Measurements from ENCODE around the gene STPG1.

Gene STPG1

GRCh38 chr1:24373044-24373443 is 40.5 kb downstream of the STPG1 start:
- no peak for DNase-seq (ENCODE audit: low read depth in 2 of 2, low spot score in 1 of 2)

GRCh38 chr1:24369801-24370200 is 43.8 kb downstream of the STPG1 start:
- DNase-seq (ENCODE audit: low read depth in 2 of 2, low spot score in 1 of 2) = no peak

GRCh38 chr1:24369199-24369598 is 44.4 kb downstream of the STPG1 start:
- no peak for DNase-seq (ENCODE audit: low read depth in 2 of 2, low spot score in 1 of 2)

GRCh38 chr1:24366707-24367106 is 46.9 kb downstream of the STPG1 start:
- no peak for DNase-seq (ENCODE audit: low read depth in 2 of 2, low spot score in 1 of 2)

- DNase-seq (ENCODE audit: low read depth in 2 of 2, low spot score in 1 of 2) = no peak
These were observed 48.5 kb downstream of the STPG1 start for GRCh38 chr1:24364975-24365678.

- DNase-seq (ENCODE audit: low read depth in 2 of 2, low spot score in 1 of 2) = no peak
These were observed 49.0 kb downstream of the STPG1 start for GRCh38 chr1:24364605-24364974.

- DNase-seq (ENCODE audit: low read depth in 2 of 2, low spot score in 1 of 2) = no peak
These were observed 49.6 kb downstream of the STPG1 start for GRCh38 chr1:24363994-24364393.

- no peak for DNase-seq (ENCODE audit: low read depth in 2 of 2, low spot score in 1 of 2)
These were observed 50.5 kb downstream of the STPG1 start for GRCh38 chr1:24362982-24363614.

- DNase-seq (ENCODE audit: low read depth in 2 of 2, low spot score in 1 of 2) = no peak
These were observed 51.2 kb downstream of the STPG1 start for GRCh38 chr1:24362396-24362795.

- DNase-seq (ENCODE audit: low read depth in 2 of 2, low spot score in 1 of 2) = no peak
These were observed 51.8 kb downstream of the STPG1 start for GRCh38 chr1:24361811-24362210.

GRCh38 chr1:24360681-24361080 is 52.9 kb downstream of the STPG1 start:
- DNase-seq (ENCODE audit: low read depth in 2 of 2, low spot score in 1 of 2) = no peak

- no peak for DNase-seq (ENCODE audit: low read depth in 2 of 2, low spot score in 1 of 2)
These were observed 56.5 kb downstream of the STPG1 start for GRCh38 chr1:24357038-24357437.

- no peak for DNase-seq (ENCODE audit: low read depth in 2 of 2, low spot score in 1 of 2)
These were observed 58.1 kb downstream of the STPG1 start for GRCh38 chr1:24355466-24355865.

- no peak for DNase-seq (ENCODE audit: low read depth in 2 of 2, low spot score in 1 of 2)
These were observed 60.2 kb downstream of the STPG1 start for GRCh38 chr1:24353292-24353891.

GRCh38 chr1:24351918-24352627 is 61.5 kb downstream of the STPG1 start:
- DNase-seq (ENCODE audit: low read depth in 2 of 2, low spot score in 1 of 2) = no peak

- no peak for DNase-seq (ENCODE audit: low read depth in 2 of 2, low spot score in 1 of 2)
These were observed 62.3 kb downstream of the STPG1 start for GRCh38 chr1:24351247-24351646.

- DNase-seq (ENCODE audit: low read depth in 2 of 2, low spot score in 1 of 2) = no peak
These were observed 63.7 kb downstream of the STPG1 start for GRCh38 chr1:24349891-24350290.

- DNase-seq (ENCODE audit: low read depth in 2 of 2, low spot score in 1 of 2) = no peak
These were observed 65.4 kb downstream of the STPG1 start for GRCh38 chr1:24348196-24348595.

- DNase-seq (ENCODE audit: low read depth in 2 of 2, low spot score in 1 of 2) = no peak
These were observed 66.2 kb downstream of the STPG1 start for GRCh38 chr1:24347159-24347934.

GRCh38 chr1:24345334-24345733 is 68.2 kb downstream of the STPG1 start:
- no peak for DNase-seq (ENCODE audit: low read depth in 2 of 2, low spot score in 1 of 2)

- DNase-seq (ENCODE audit: low read depth in 2 of 2, low spot score in 1 of 2) = no peak
These were observed 69.4 kb downstream of the STPG1 start for GRCh38 chr1:24344090-24344742.
